ENCODE data around the gene ARSD. TPM values are rescaled to one million over a fixed set of nuclear protein-coding genes. Genes with fewer than 3 reads are reported as not detected.

Gene ARSD
- polyA plus RNA-seq, 1 of the 3 experiments (the other 2 are of a cell fraction) = 19.8 TPM

DNA sequence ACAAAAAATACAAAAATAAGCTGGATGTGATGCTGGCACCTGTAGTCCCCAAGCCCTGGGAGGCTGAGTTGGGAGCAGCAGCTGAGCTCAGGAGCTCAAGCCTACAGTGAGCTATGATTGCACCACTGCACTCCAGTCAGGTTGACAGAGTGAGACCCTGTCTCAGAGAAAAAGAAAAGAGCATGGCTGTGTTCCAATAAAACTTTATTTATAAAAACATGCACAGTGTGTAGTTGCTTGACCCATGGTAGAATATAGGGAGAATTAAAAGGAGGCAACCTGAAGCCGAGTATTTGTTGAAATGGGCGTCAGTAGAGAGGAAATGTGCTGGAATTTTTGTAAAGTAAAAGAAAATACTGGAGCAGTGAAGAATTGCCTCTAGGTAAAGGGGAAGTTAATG lies 73.4 kb downstream of the ARSD start:
- WGBS (ENCODE audit: low lambda C conversion rate) = 55% methylated on average over 2 of the region's 2 CpGs
- no peak for TF ChIP-seq CTCF (IDR thresholded peaks at IDR 0.05)
- no peak for TF ChIP-seq YY1 (IDR thresholded peaks at IDR 0.05; ENCODE audit: low read depth)
- TF ChIP-seq TEAD4 (IDR thresholded peaks at IDR 0.05; ENCODE audit: borderline replicate concordance, insufficient read depth) = no peak
- no peak for TF ChIP-seq MXI1 (IDR thresholded peaks at IDR 0.05; ENCODE audit: low read depth, low read length)
- no peak for TF ChIP-seq FOXJ3 (CRISPR knock-in tag; IDR thresholded peaks at IDR 0.05)
- no peak for TF ChIP-seq GABPA (IDR thresholded peaks at IDR 0.05; ENCODE audit: low read depth)
- TF ChIP-seq RAD21 (IDR thresholded peaks at IDR 0.05; ENCODE audit: low read length) = no peak
- TF ChIP-seq RXRA (IDR thresholded peaks at IDR 0.05; ENCODE audit: borderline replicate concordance, low read depth) = no peak
- TF ChIP-seq TAF1 (IDR thresholded peaks at IDR 0.05; ENCODE audit: borderline replicate concordance, low read depth, low read length) = no peak
- TF ChIP-seq GATA2 (CRISPR knock-in tag; IDR thresholded peaks at IDR 0.05) = no peak
- TF ChIP-seq, protein P1, sequence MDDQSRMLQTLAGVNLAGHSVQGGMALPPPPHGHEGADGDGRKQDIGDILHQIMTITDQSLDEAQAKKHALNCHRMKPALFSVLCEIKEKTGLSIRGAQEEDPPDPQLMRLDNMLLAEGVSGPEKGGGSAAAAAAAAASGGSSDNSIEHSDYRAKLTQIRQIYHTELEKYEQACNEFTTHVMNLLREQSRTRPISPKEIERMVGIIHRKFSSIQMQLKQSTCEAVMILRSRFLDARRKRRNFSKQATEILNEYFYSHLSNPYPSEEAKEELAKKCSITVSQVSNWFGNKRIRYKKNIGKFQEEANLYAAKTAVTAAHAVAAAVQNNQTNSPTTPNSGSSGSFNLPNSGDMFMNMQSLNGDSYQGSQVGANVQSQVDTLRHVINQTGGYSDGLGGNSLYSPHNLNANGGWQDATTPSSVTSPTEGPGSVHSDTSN (IDR thresholded peaks at IDR 0.05) = no peak
- TF ChIP-seq, protein P2, sequence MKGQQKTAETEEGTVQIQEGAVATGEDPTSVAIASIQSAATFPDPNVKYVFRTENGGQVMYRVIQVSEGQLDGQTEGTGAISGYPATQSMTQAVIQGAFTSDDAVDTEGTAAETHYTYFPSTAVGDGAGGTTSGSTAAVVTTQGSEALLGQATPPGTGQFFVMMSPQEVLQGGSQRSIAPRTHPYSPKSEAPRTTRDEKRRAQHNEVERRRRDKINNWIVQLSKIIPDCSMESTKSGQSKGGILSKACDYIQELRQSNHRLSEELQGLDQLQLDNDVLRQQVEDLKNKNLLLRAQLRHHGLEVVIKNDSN (IDR thresholded peaks at IDR 0.05; ENCODE audit: borderline replicate concordance, low read depth) = no peak
- no peak for TF ChIP-seq SIN3A (IDR thresholded peaks at IDR 0.05; ENCODE audit: borderline replicate concordance, low read depth, low read length)
- no peak for TF ChIP-seq ELF1 (IDR thresholded peaks at IDR 0.05)
- Histone ChIP-seq H3K36me3 (replicated peaks in 1 of 2; ENCODE audit: control insufficient read depth in 1 of 2, insufficient read depth in 2 of 2, low read length in 1 of 2) (no peaks in the 10 kb centered on the region), H3K4me3 (ENCODE audit: low read depth in 2 of 2, low read length in 1 of 2) (no peak overlapping the region), H3K27me3 (ENCODE audit: insufficient read depth) (no peaks in the 10 kb centered on the region; the same call in 1 of the 2 replicates), H3F3A (replicated peaks; ENCODE audit: insufficient read depth) (no peaks in the 10 kb centered on the region), H2AFZ (ENCODE audit: low read depth) (no peak overlapping the region), H4K20me1 (ENCODE audit: insufficient read depth) (no peaks in the 10 kb centered on the region), H3K4me2 (no peak overlapping the region), H3K79me2 (ENCODE audit: insufficient read depth) (no peaks in the 10 kb centered on the region), H3K9ac (no peak overlapping the region), H3K27ac (ENCODE audit: low read depth in 2 of 2, low read length in 1 of 2) (no peak overlapping the region), H3K9me3 (no peaks in the 10 kb centered on the region; the same call in 1 of the 2 replicates), H3K9me2 (no peaks in the 10 kb centered on the region), H3K4me1 (ENCODE audit: control insufficient read depth in 1 of 2, insufficient read depth in 2 of 2, low read depth in 1 of 2, low read length in 1 of 2) (no peaks in the 10 kb centered on the region)
- CTCF ChIA-PET = no interaction called here
- no peak for DNase-seq
- POLR2A ChIA-PET = no interaction called here

DNA sequence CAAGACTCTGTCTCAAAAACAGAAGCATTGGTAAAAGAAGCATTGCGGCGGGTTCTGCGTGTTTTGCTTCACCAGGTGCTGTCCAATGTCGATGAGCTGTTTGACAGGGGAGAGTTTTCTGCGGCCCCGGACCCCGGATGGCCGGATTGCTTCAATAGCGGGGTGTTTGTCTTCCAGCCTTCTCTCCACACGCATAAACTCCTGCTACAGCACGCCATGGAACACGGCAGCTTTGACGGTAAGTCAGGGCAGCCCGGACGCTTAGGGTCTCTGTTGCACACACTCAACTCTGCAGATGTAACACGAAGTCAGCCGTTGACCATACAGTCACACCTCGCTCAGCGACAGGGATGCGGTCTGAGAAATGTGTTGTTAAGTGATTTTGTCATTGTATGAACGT lies 74.2 kb downstream of the ARSD start:
- Histone ChIP-seq H3K9me2 (no peaks in the 10 kb centered on the region), H4K20me1 (ENCODE audit: insufficient read depth) (no peaks in the 10 kb centered on the region), H3K9me3 (no peaks in the 10 kb centered on the region; the same call in 1 of the 2 replicates), H3K4me2 (no peak overlapping the region), H3K4me3 (ENCODE audit: low read depth in 2 of 2, low read length in 1 of 2) (no peak overlapping the region), H3K27ac (ENCODE audit: low read depth in 2 of 2, low read length in 1 of 2) (no peak overlapping the region), H3F3A (replicated peaks; ENCODE audit: insufficient read depth) (no peaks in the 10 kb centered on the region), H3K27me3 (ENCODE audit: insufficient read depth) (no peaks in the 10 kb centered on the region; the same call in 1 of the 2 replicates), H3K36me3 (replicated peaks in 1 of 2; ENCODE audit: control insufficient read depth in 1 of 2, insufficient read depth in 2 of 2, low read length in 1 of 2) (no peaks in the 10 kb centered on the region), H3K9ac (no peak overlapping the region), H2AFZ (ENCODE audit: low read depth) (no peak overlapping the region), H3K79me2 (ENCODE audit: insufficient read depth) (no peaks in the 10 kb centered on the region), H3K4me1 (ENCODE audit: control insufficient read depth in 1 of 2, insufficient read depth in 2 of 2, low read depth in 1 of 2, low read length in 1 of 2) (no peaks in the 10 kb centered on the region)
- TF ChIP-seq, protein P3, sequence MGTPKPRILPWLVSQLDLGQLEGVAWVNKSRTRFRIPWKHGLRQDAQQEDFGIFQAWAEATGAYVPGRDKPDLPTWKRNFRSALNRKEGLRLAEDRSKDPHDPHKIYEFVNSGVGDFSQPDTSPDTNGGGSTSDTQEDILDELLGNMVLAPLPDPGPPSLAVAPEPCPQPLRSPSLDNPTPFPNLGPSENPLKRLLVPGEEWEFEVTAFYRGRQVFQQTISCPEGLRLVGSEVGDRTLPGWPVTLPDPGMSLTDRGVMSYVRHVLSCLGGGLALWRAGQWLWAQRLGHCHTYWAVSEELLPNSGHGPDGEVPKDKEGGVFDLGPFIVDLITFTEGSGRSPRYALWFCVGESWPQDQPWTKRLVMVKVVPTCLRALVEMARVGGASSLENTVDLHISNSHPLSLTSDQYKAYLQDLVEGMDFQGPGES (IDR thresholded peaks at IDR 0.05; ENCODE audit: low read depth, low read length) = no peak
- TF ChIP-seq, protein P1 (IDR thresholded peaks at IDR 0.05) = no peak
- TF ChIP-seq SMC3 (IDR thresholded peaks at IDR 0.05; ENCODE audit: low read depth, low read length) (no peak), YY1 (IDR thresholded peaks at IDR 0.05; ENCODE audit: low read depth) (no peak), EZH2phosphoT487 (IDR thresholded peaks at IDR 0.05; ENCODE audit: borderline replicate concordance, low read depth) (no peak), FOSL2 (IDR thresholded peaks at IDR 0.05; ENCODE audit: borderline replicate concordance, low read depth) (no peak), SIN3A (IDR thresholded peaks at IDR 0.05; ENCODE audit: borderline replicate concordance, low read depth, low read length) (no peak), TCF12 (IDR thresholded peaks at IDR 0.05) (no peak), RCOR1 (IDR thresholded peaks at IDR 0.05; ENCODE audit: low read length) (no peak), FOXM1 (IDR thresholded peaks at IDR 0.05; ENCODE audit: low read depth) (no peak), RFX5 (IDR thresholded peaks at IDR 0.05; ENCODE audit: low read length) (no peak)
- CTCF ChIA-PET = no interaction called here
- 63% methylated on average over 18 of the region's 21 CpGs for whole genome bisulfite sequencing (ENCODE audit: low lambda C conversion rate)
- POLR2A ChIA-PET = no interaction called here
- no peak for DNase-seq

All from SK-N-SH (cell line).